MM.1S (cell line): ENCODE measurements around the gene TPM3.

ENCODE experiments used
- DNase-seq: peaks from one replicate; pipeline ENCODE4 v3.0.0-alpha.2; 2015
- H2AFZ ChIP-seq: fragments of 300-600 bp; sonication (generic); 2 replicates; pipeline ENCODE4 v1.6.0; 2016; ENCODE audit warnings: antibody characterized with exemption, low read length
- H3F3A ChIP-seq: fragments of 300-600 bp; sonication (generic); 2 replicates; pipeline ENCODE4 v1.6.1; 2016; ENCODE audit warnings: mild to moderate bottlenecking, antibody characterized with exemption, low read length, moderate library complexity, mixed read lengths; ENCODE audit not compliant: insufficient read depth
- H3K27ac ChIP-seq: fragments of 300-600 bp; sonication (generic); 2 replicates; pipeline ENCODE4 v1.5.1; 2016; ENCODE audit warnings: mild to moderate bottlenecking, low read length
- H3K27me3 ChIP-seq: fragments of 300-600 bp; sonication (generic); replicated peaks from 2 replicates; pipeline ENCODE4 v1.6.0; 2016; ENCODE audit warnings: low read length; ENCODE audit not compliant: insufficient read depth
- H3K36me3 ChIP-seq: fragments of 300-600 bp; sonication (generic); replicated peaks from 2 replicates; pipeline ENCODE4 v1.6.1; 2016; ENCODE audit warnings: mild to moderate bottlenecking, low read length, mixed read lengths; ENCODE audit not compliant: insufficient read depth
- H3K4me1 ChIP-seq: fragments of 300-600 bp; sonication (generic); 2 replicates; pipeline ENCODE4 v1.6.1; 2016; ENCODE audit warnings: low read length, mixed read lengths
- H3K4me2 ChIP-seq: fragments of 300-600 bp; sonication (generic); 2 replicates; pipeline ENCODE4 v1.6.0; 2016; ENCODE audit warnings: low read depth, low read length
- H3K4me3 ChIP-seq: fragments of 300-600 bp; sonication (generic); 2 replicates; pipeline ENCODE4 v1.5.1; 2016; ENCODE audit warnings: low read length, mixed read lengths
- H3K79me2 ChIP-seq: fragments of 300-600 bp; sonication (generic); 2 replicates; pipeline ENCODE4 v1.6.1; 2016; ENCODE audit warnings: mixed run types, low read length, mixed read lengths
- H3K9ac ChIP-seq: fragments of 300-600 bp; sonication (generic); 2 replicates; pipeline ENCODE4 v1.6.1; 2016; ENCODE audit warnings: low read length, mixed read lengths
- H3K9me2 ChIP-seq: fragments of 300-600 bp; sonication (generic); replicated peaks from 2 replicates; pipeline ENCODE4 v1.6.1; 2016; ENCODE audit warnings: mild to moderate bottlenecking, low read length, mixed read lengths; ENCODE audit not compliant: insufficient read depth
- H3K9me3 ChIP-seq: fragments of 300-600 bp; sonication (generic); replicated peaks from 2 replicates; pipeline ENCODE4 v1.6.1; 2016; ENCODE audit warnings: mild to moderate bottlenecking, low read length, mixed read lengths; ENCODE audit not compliant: insufficient read depth
- H4K20me1 ChIP-seq: fragments of 300-600 bp; sonication (generic); 2 replicates; pipeline ENCODE4 v1.6.1; 2016; ENCODE audit warnings: mild to moderate bottlenecking, low read length, moderate library complexity, mixed read lengths; ENCODE audit not compliant: insufficient read depth
- CTCF ChIP-seq: fragments of 300-600 bp; sonication (generic); IDR thresholded peaks from 2 replicates; pipeline ENCODE4 v1.5.1; 2016; ENCODE audit warnings: antibody characterized with exemption, low read length, mixed read lengths
- EZH2 ChIP-seq: fragments of 300-600 bp; sonication (generic); optimal IDR thresholded peaks from 2 replicates; pipeline ENCODE3; 2017; ENCODE audit warnings: low read depth, mild to moderate bottlenecking, antibody characterized with exemption, low read length, mixed read lengths
- EZH2phosphoT487 ChIP-seq: fragments of 300-600 bp; sonication (generic); IDR thresholded peaks from 2 replicates; pipeline ENCODE4 v1.6.1; 2018; ENCODE audit warnings: antibody characterized with exemption, low read length

Gene TPM3

GRCh38 chr1:154179946-154180687 is 11.8 kb downstream of the TPM3 start:
- Histone ChIP-seq H3K79me2 (peaks cover 79% of the 10 kb centered on the region), H3K4me2 (peak overlapping the region; percentile 22), H3K27ac (no peak overlapping the region; the same call in 1 of the 2 replicates), H3F3A (peaks cover 38% of the 10 kb centered on the region), H2AFZ (no peak overlapping the region), H3K9me2 (no peaks in the 10 kb centered on the region), H3K9ac (no peak overlapping the region), H3K4me1 (peaks cover 50% of the 10 kb centered on the region), H3K27me3 (no peaks in the 10 kb centered on the region), H4K20me1 (peaks cover 66% of the 10 kb centered on the region), H3K9me3 (no peaks in the 10 kb centered on the region), H3K36me3 (peaks cover 4% of the 10 kb centered on the region; the same call in 1 of the 2 replicates), H3K4me3 (no peak overlapping the region)
- TF ChIP-seq CTCF (no peak), EZH2 (no peak), EZH2phosphoT487 (no peak)
- peak; percentile 34 for DNase-seq

- Histone ChIP-seq H3K4me3 (no peak overlapping the region), H4K20me1 (peaks cover 73% of the 10 kb centered on the region), H3K4me1 (peaks cover 50% of the 10 kb centered on the region), H3F3A (peaks cover 42% of the 10 kb centered on the region), H3K27me3 (no peaks in the 10 kb centered on the region), H2AFZ (no peak overlapping the region), H3K9me2 (no peaks in the 10 kb centered on the region), H3K27ac (no peak overlapping the region), H3K79me2 (peaks cover 88% of the 10 kb centered on the region), H3K9me3 (no peaks in the 10 kb centered on the region), H3K4me2 (peak overlapping the region; percentile 1; the same call in 1 of the 2 replicates), H3K9ac (no peak overlapping the region), H3K36me3 (peaks cover 7% of the 10 kb centered on the region; the same call in 1 of the 2 replicates)
- DNase-seq: no peak
- no peak for TF ChIP-seq EZH2
- no peak for TF ChIP-seq CTCF
- no peak for TF ChIP-seq EZH2phosphoT487
These were observed 12.7 kb downstream of the TPM3 start for GRCh38 chr1:154178911-154179811.

DNA sequence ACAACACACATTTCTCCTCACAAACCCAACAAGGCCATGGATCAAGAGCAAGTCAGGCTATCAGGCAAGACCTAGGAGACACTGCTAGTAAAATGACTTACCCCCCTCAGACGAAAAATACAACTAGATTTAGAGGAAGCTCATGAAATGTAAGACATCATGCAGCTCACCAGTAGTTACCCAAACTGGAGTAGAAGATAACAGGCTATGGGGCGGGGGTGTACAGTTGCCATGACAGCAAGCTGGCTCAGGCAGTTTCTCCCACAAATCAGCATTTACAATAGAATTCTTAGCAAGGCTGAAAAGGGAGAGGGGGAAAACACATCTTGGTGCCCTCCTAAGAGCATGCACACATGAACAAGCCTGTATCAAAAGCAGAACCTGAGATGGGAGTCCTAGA is 13.9 kb downstream of the TPM3 start:
- TF ChIP-seq EZH2phosphoT487 (no peak), EZH2 (no peak), CTCF (no peak)
- Histone ChIP-seq H3K27me3 (no peaks in the 10 kb centered on the region), H3K9me3 (no peaks in the 10 kb centered on the region), H3K9me2 (no peaks in the 10 kb centered on the region), H3K9ac (no peak overlapping the region), H2AFZ (no peak overlapping the region), H3K4me3 (no peak overlapping the region), H3F3A (peaks cover 39% of the 10 kb centered on the region), H3K79me2 (peaks cover 97% of the 10 kb centered on the region), H3K27ac (no peak overlapping the region), H3K4me1 (peaks cover 50% of the 10 kb centered on the region), H4K20me1 (peaks cover 73% of the 10 kb centered on the region), H3K36me3 (peaks cover 7% of the 10 kb centered on the region; the same call in 1 of the 2 replicates), H3K4me2 (peak overlapping the region; percentile 16; the same call in 1 of the 2 replicates)
- no peak for DNase-seq
